ENCODE results near the gene GGCX. TPM values are rescaled to one million over a fixed set of nuclear protein-coding genes. Genes with fewer than 3 reads are reported as not detected.

GGCX gene
- total and polyA plus RNA-seq, 2 of the 4 experiments (the other 2 are of a cell fraction): 35.0 to 39.4 TPM

- dilution Hi-C loops (cut with HindIII; ENCODE audit: low sequenced_read_pairs, unreplicated experiment): no loop called here
- CTCF ChIA-PET: no interaction called here
- in situ Hi-C loops (cut with MboI; ENCODE audit: low sequenced_read_pairs): no loop called here
- TF ChIP-seq USF2 (IDR thresholded peaks at IDR 0.05; ENCODE audit: low read depth, low read length) (no peak), BHLHE40 (IDR thresholded peaks at IDR 0.05; ENCODE audit: low read depth, low read length) (no peak), FOS (IDR thresholded peaks at IDR 0.05; ENCODE audit: low read depth, low read length) (no peak), NFE2L2 (IDR thresholded peaks at IDR 0.05; ENCODE audit: low read depth, low read length) (no peak), SMC3 (IDR thresholded peaks at IDR 0.05; ENCODE audit: low read depth, low read length) (no peak), CTCF (conservative IDR thresholded peaks at IDR 0.05; ENCODE audit: low read depth, low read length) (no peak), CEBPB (IDR thresholded peaks at IDR 0.05; ENCODE audit: low read depth, low read length) (no peak), CHD1 (IDR thresholded peaks at IDR 0.05; ENCODE audit: low read depth, low read length) (no peak), MAZ (IDR thresholded peaks at IDR 0.05; ENCODE audit: borderline replicate concordance, low read depth, low read length) (no peak), MAFK (IDR thresholded peaks at IDR 0.05; ENCODE audit: low read depth, low read length) (no peak), RAD21 (IDR thresholded peaks at IDR 0.05; ENCODE audit: low read length) (no peak), RFX5 (IDR thresholded peaks at IDR 0.05; ENCODE audit: low read depth, low read length) (no peak), POLR2A (IDR thresholded peaks at IDR 0.05; ENCODE audit: low read depth, low read length) (no peak), ELK1 (IDR thresholded peaks at IDR 0.05; ENCODE audit: borderline replicate concordance, low read depth, low read length) (no peak), MXI1 (IDR thresholded peaks at IDR 0.05; ENCODE audit: borderline replicate concordance, low read depth, low read length) (no peak)
These were observed 35.3 kb upstream of the GGCX start for GRCh38 chr2:85596486-85597143.

More at GRCh38 chr2:85596486-85597143, 35.3 kb upstream of the GGCX start:
- Histone ChIP-seq H3K9ac (ENCODE audit: low read depth, low read length) (peak overlapping the region; percentile 90; the same call in 1 of the 2 replicates), H2AK9ac (replicated peaks; ENCODE audit: low read depth, low read length, poor library complexity) (peak overlapping the region; percentile 21), H4K8ac (ENCODE audit: low read depth in 2 of 2, low read length in 2 of 2) (no peak overlapping the region; a peak in 1 of 4 replicates), H2BK20ac (ENCODE audit: low read depth, low read length) (no peak overlapping the region), H3K23ac (ENCODE audit: low read depth, low read length) (no peak overlapping the region; the same call in 1 of the 2 replicates), H4K91ac (ENCODE audit: insufficient read depth, low read depth, low read length) (no peak overlapping the region), H3K56ac (ENCODE audit: extremely low read depth, insufficient read depth, low read length) (no peak overlapping the region), H3K14ac (replicated peaks; ENCODE audit: low read depth, low read length) (no peak overlapping the region), H2AFZ (replicated peaks; ENCODE audit: low read length, poor library complexity) (no peak overlapping the region), H3K9me1 (ENCODE audit: insufficient read depth, low read length) (peaks cover 17% of the 10 kb centered on the region), H3K27me3 (ENCODE audit: control insufficient read depth, insufficient read depth, low read length) (no peaks in the 10 kb centered on the region), H3K4ac (ENCODE audit: low read depth, low read length) (peak overlapping the region; percentile 24; the same call in 1 of the 2 replicates), H4K20me1 (ENCODE audit: insufficient read depth, low read length) (peaks cover 16% of the 10 kb centered on the region), H3K4me3 (ENCODE audit: insufficient read depth, low read depth, low read length) (peak overlapping the region; percentile 75), H3K27ac (ENCODE audit: insufficient read depth, low read length) (no peak overlapping the region), H2BK120ac (ENCODE audit: low read depth, low read length) (no peak overlapping the region), H3K4me2 (ENCODE audit: low read depth, low read length) (peak overlapping the region; percentile 89), H2BK15ac (ENCODE audit: low read depth, low read length) (no peak overlapping the region), H4K5ac (ENCODE audit: low read depth, low read length) (no peak overlapping the region), H3K79me1 (ENCODE audit: low read depth in 1 of 2, low read length in 2 of 2) (peaks cover 32 to 68% of the 10 kb centered on the region in 2 experiments), H3K36me3 (ENCODE audit: control insufficient read depth, insufficient read depth, low read length) (peaks cover 26% of the 10 kb centered on the region), H3K18ac (ENCODE audit: low read depth, low read length) (no peak overlapping the region), H3K4me1 (ENCODE audit: control insufficient read depth, insufficient read depth, low read length) (peaks cover 11% of the 10 kb centered on the region), H2AK5ac (ENCODE audit: low read depth, low read length) (peak overlapping the region; percentile 17; the same call in 1 of the 2 replicates), H3K9me3 (ENCODE audit: control insufficient read depth, insufficient read depth, low read length) (no peaks in the 10 kb centered on the region), H2BK5ac (ENCODE audit: low read depth, low read length, poor library complexity, severe bottlenecking) (peak overlapping the region; percentile 87)
- intact Hi-C loops (cut with micrococcal nuclease): no loop called here
- no TSS peak for BruUV-seq (replicated peaks)
- no CpG with 5 or more reads among the region's 3 CpGs for WGBS, 2 experiments (ENCODE audit: extremely low coverage in 2 of 2, insufficient read length in 1 of 2)
- DNase-seq: no peak
- no peak for ATAC-seq (ENCODE audit: low read depth)
- POLR2A ChIA-PET (ENCODE audit: unreplicated experiment): interaction anchor here (0.6 to 2.5 kb wide), 4 partner anchors 9 to 159 kb away, joined by 3 to 14 read pairs (median 6); no protein-coding TSS in a partner anchor

Measured in IMR-90 (cell line).